GM20000 (cell line): ENCODE measurements around the gene INPP5K.

ENCODE experiments used
- DNase-seq: peaks from one replicate; pipeline ENCODE4 v3.0.0; 2012; ENCODE audit warnings: low spot score
- TF ChIP-seq, protein P1 (sequence below): IDR thresholded peaks from 2 replicates; pipeline ENCODE4 v1.5.1; 2012; ENCODE audit warnings: mild to moderate bottlenecking, control low read depth; ENCODE audit errors: extremely low read depth, missing control alignments

INPP5K gene

DNA sequence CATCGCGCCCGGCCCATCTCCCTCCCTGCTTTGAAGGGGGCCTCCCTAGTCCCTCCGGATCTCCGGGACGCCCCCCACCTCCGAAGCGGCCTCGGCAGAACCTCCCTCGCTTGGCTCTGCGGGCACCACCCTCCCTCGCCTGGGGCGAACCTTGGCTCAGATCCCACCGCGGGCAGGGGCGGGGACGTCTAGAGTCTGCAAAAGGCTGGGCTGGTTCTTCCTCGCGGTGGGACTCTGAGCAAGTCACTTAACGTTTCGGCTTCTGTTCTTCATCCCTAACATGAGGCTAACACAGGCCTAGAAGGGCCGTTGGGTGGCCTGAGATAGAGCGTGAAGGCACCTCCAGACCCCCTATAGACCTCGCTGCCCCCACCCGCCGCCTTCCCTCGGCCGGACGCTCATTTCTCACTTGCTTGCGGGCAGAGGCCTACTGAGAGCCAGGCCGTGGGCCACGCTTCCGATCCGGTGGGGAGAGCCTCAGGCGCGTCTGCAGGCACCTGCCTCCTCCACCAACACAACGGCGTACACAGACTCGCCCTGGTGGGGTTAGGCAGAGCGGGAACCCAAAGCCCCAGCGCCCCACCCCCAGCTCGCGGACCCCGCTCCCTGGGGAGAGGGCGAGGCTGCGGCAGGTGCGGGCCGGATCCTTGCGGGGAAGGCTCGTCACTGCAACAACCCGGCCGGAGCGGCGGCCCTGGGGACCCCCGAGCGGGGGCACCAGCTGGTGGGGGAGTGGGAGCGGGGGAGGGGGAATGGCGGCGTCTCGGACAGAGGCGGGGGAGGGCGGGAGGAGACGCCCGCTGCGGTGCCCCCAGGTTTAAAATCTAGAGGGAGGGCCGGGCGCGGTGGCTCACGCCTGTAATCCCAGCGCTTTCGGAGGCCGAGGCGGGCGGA is 29.4 kb downstream of the INPP5K start:
- DNase-seq, result peak; percentile 86
- TF ChIP-seq, protein P1, sequence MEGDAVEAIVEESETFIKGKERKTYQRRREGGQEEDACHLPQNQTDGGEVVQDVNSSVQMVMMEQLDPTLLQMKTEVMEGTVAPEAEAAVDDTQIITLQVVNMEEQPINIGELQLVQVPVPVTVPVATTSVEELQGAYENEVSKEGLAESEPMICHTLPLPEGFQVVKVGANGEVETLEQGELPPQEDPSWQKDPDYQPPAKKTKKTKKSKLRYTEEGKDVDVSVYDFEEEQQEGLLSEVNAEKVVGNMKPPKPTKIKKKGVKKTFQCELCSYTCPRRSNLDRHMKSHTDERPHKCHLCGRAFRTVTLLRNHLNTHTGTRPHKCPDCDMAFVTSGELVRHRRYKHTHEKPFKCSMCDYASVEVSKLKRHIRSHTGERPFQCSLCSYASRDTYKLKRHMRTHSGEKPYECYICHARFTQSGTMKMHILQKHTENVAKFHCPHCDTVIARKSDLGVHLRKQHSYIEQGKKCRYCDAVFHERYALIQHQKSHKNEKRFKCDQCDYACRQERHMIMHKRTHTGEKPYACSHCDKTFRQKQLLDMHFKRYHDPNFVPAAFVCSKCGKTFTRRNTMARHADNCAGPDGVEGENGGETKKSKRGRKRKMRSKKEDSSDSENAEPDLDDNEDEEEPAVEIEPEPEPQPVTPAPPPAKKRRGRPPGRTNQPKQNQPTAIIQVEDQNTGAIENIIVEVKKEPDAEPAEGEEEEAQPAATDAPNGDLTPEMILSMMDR, result no peak

DNA sequence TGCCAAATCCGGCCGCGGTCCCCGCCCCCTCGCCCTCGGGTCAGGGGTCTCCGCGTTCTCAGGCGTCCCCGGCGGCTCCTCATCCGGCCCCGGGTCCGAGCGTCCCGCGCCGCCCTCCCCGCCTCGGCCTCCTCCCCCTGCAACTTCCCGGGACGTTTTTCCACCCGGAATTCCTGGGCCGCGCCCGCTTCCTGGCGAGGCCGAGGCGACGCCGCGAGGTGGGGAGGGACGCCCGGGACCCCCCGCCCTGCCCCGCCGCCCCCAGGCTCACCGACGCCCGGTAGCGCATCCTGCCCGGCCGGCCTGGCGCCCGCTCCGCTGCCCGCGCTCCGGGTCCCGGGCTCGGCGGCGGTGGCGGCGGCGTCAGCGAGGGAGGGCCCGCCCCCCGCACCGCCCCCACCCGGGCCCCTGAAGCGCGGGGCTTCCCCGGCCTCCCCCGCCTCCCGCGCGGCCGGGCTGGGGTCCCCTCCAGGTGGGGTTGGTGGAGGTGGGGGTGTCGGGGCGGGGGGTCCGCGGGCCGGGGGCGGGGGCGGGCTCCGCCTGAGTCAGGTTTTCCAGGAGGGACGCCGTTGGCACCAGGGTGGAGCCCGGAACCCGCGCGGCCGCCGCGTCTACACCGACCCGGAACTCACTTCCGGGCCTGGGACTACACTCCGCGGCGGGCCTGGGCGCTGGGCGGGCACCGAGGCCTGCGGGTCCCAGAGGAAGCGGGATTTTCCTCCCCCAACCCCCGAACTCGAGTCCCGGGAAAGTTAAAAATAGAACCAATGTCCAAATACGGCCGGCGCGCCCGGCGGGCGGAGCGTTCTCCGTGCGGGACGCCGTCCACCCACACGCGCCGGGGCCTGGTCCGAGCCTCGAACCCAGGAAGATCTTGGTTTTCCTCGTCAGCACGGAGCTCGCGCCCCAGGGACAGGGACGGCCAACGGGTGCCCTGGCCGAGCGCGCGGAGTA is 30.7 kb downstream of the INPP5K start:
- TF ChIP-seq, protein P1, result no peak
- DNase-seq, result peak; percentile 92

DNA sequence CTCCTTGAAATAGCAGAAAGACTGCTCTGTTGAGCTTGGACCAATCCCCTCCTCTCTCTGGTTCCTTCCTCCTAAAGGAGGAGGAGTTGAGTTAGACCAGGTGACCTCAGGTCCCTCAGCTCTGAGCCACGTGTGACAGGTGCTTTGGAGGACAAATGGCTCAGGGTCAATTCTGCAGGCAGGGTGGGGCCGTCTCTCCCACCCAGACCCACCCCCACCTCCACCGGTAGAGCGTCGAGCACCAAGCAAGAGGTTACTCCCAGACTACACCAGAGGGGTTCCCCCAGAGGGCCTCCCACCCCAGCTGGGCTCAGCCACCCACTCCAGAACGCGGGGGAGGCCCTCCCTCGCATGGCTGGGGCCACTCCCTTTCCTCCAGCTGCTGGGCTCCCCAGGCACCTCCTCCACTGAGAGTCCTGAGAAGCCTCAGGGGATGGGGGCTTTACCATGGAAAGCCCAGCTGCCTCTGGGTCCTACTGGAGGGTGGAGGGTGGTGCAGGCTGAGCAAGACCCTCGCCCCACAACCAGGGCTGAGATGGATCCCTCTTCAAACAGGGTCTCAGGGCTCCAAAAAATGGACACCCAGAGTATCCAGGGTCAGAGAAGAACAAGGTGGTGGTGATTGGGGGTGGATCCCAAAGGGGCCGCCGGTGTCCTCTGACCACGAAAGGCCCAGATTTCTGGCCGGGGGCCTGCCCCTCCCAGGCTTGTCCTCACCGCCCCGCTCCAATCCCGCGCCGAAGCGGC is 31.6 kb downstream of the INPP5K start:
- TF ChIP-seq, protein P1, result no peak
- peak; percentile 87 for DNase-seq

DNA sequence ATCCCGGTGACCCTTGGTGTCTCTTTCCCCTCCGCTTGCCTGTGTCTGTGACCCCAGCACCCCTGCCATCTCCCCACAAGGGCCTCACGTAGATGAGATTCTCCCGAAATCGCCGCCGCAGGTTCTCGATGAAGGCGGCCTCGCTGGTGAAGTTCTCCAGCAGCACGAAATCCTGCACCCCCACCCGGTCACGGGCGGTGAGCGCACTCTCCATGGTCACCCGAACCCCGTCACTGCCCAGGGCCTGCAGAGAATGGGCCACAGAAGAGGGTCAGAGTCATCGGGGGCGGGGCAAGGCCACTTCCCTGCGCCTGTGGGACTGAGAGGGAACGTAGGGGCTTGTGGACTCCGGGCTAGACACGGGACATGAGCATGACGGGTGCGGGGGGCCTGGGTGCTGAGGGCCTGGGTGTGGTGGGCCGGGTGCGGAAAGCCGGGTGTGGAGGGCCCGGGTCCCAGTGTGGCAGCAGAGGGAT is 32.3 kb downstream of the INPP5K start:
- DNase-seq, result no peak
- TF ChIP-seq, protein P1, result no peak

DNA sequence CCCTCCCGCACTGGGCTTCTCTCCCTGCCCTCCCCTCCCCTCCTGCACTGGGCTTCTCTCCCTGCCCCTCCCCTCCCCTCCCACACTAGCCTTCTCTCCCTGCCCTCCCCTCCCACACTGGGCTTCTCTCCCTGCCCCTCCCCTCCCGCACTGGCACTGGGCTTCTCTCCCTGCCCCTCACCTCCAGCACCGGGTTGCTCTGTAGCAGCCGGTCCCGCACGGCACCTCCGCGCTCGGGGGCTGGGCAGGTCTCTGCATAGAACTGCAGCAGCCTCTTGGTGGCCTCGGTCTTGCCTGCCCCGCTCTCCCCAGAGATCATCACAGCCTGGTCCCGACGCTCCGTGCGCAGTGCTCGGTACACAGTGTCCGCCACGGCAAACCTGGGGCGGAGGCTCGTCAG is 33.7 kb downstream of the INPP5K start:
- TF ChIP-seq, protein P1, result no peak
- DNase-seq, result no peak

DNA sequence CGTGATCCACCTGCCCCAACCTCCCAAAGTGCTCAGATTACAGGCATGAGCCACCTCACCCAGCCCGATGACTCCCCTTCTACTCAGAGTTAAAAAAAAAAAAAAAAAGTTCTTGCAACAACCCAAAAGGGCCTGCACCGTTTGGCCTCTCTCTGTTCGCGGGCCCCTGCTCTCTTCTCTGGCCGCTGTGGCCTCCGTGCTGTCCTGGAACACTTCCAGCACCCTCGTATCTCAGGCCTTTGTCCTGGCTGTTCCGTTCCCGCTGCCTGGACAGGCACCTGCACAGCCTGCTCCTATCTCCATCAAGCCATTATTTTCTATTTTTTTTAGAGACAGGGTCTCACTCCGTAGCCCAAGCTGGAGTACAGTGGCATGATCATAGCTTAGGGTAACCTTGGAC is 34.7 kb downstream of the INPP5K start:
- TF ChIP-seq, protein P1, result no peak
- no peak for DNase-seq
